ENCODE data around the gene STK32B.

- no peak for TF ChIP-seq ZNF561 (tag by site-specific recombination; IDR thresholded peaks at IDR 0.05; ENCODE audit: borderline replicate concordance)
- TF ChIP-seq CTCF (tag by site-specific recombination; IDR thresholded peaks at IDR 0.05): no peak
- TF ChIP-seq ZBTB11 (tag by site-specific recombination; conservative IDR thresholded peaks at IDR 0.05; ENCODE audit: low read depth): no peak
- TF ChIP-seq ZNF510 (tag by site-specific recombination; IDR thresholded peaks at IDR 0.05; ENCODE audit: insufficient replicate concordance): no peak
- no peak for TF ChIP-seq ZNF274 (IDR thresholded peaks at IDR 0.05; ENCODE audit: low read length)
- no peak for TF ChIP-seq ZNF274 (tag by site-specific recombination; IDR thresholded peaks at IDR 0.05; ENCODE audit: borderline replicate concordance)
- TF ChIP-seq ZBTB26 (tag by site-specific recombination; optimal IDR thresholded peaks at IDR 0.05): no peak
- no peak for TF ChIP-seq ZNF629 (tag by site-specific recombination; IDR thresholded peaks at IDR 0.05)
- no peak for TF ChIP-seq ELK4 (IDR thresholded peaks at IDR 0.05; ENCODE audit: borderline replicate concordance, low read depth, low read length)
- no peak for TF ChIP-seq SP7 (tag by site-specific recombination; IDR thresholded peaks at IDR 0.05)
- TF ChIP-seq REST (tag by site-specific recombination; IDR thresholded peaks at IDR 0.05): no peak
- TF ChIP-seq ZNF580 (tag by site-specific recombination; IDR thresholded peaks at IDR 0.05): no peak
- TF ChIP-seq ZNF214 (tag by site-specific recombination; IDR thresholded peaks at IDR 0.05; ENCODE audit: borderline replicate concordance): no peak
- TF ChIP-seq ZBTB7A (tag by site-specific recombination; IDR thresholded peaks at IDR 0.05; ENCODE audit: low read depth): no peak
- no peak for TF ChIP-seq ZNF776 (tag by site-specific recombination; IDR thresholded peaks at IDR 0.05; ENCODE audit: borderline replicate concordance)
Measured at GRCh38 chr4:5412751-5413150, 361.5 kb downstream of the STK32B start.

Measured in HEK293 (cell line).